HG03521 (cell line): ENCODE results near the gene POU2F1.

Experiments
- ATAC-seq: cut with Tn5 transposase; IDR thresholded peaks from one replicate; pipeline ENCODE4 v1.9.1; 2021; ENCODE audit warnings: mild to moderate bottlenecking, moderate library complexity; ENCODE audit not compliant: unreplicated experiment

POU2F1 gene

GRCh38 chr1:167220537-167221125, at the start of gene POU2F1:
TSS of gene POU2F1 (plus strand) at chr1:167220886. CDS start at chr1:167220898, 12 bp downstream.
- ATAC-seq, result peak; percentile 58

- no peak for ATAC-seq
Measured at GRCh38 chr1:167171286-167171929, 49.3 kb upstream of the POU2F1 start.

GRCh38 chr1:167173516-167174184, 47.0 kb upstream of the POU2F1 start:
- no peak for ATAC-seq

- no peak for ATAC-seq
Measured at GRCh38 chr1:167175901-167176300, 44.8 kb upstream of the POU2F1 start.

DNA sequence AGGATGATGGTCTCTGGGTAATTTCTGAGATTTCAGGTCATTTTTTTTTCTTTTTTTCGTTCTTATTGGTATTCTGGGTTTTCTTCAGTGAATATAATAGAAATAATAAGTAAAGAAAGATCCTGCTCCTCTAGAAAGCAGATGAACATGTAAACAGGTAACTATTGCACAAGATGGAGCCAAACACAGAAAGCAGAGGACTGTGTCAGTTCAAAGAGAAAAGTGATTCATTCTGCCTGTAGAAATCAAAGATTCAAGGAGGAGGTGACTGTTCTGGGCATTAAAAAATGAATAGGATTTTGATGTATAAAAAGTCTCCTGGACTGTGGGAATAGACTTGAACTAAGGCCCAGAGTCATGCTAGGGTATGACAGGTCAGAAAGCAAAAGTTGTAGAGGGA, 41.9 kb upstream of the POU2F1 start:
- ATAC-seq, result no peak

- ATAC-seq, result no peak
Measured at GRCh38 chr1:167182571-167183320, 37.9 kb upstream of the POU2F1 start.

DNA sequence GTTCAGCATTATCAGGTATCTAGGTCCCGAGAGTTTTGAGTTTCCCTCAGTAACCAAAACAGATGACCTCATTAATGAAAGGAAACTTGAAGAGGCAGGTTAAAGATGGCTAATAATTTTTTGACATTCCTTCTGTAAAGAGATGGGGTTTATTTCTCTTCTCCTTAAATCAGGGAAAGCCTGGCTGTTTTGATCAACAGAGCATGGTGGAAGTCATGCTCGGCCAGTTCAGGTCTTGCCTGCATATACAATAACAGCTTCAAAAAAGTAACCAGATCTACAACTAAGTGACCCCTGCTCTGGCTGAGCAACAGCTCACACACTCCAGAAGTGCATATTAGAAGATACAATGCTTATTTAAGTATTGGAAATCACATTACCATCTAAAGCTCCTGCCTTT, 36.6 kb upstream of the POU2F1 start:
- ATAC-seq, result no peak

- ATAC-seq, result no peak
Measured at GRCh38 chr1:167185062-167185461, 35.6 kb upstream of the POU2F1 start.

GRCh38 chr1:167185974-167186657, 34.6 kb upstream of the POU2F1 start:
- ATAC-seq, result no peak

DNA sequence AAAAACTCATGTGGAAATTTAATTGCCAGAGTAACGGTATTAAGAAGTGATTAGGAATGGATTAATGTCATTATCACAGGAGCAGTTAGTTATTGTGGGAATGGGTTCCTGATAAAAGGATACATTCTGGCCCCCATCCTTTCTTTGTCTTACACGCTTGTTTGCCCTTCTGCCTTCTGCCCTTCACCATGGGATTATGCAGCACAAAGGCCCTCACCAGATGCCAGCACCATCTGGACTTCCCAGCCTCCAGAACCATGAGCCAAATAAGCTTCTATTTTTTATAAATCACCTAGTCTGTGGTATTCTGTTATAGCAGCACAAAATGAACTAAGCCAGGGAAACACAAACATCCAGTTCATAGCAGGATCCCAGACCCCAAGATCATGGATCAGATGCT, 33.9 kb upstream of the POU2F1 start:
- ATAC-seq, result no peak

DNA sequence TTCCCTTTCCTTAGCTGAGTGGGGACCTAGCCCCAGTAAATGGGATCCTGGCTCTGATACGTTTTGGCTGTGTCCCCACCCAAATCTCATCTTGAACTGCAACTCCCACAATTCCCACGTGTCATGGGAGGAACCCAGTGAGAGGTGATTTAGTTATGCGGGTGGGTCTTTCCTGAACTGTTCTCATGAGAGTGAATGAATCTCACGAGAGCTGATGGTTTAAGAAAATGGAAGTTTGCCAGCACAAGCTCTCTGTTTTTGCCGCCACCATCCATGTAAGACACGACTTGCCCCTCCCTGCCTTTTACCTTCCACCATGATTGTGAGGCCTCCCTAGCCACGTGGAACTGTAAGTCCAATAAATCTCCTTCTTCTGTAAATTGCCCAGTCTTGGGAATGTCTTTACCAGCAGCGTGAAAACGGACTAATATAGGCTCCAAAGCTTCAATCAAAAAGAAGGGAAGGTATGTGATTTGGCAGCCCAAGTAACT, 29.9 kb upstream of the POU2F1 start:
- no peak for ATAC-seq

DNA sequence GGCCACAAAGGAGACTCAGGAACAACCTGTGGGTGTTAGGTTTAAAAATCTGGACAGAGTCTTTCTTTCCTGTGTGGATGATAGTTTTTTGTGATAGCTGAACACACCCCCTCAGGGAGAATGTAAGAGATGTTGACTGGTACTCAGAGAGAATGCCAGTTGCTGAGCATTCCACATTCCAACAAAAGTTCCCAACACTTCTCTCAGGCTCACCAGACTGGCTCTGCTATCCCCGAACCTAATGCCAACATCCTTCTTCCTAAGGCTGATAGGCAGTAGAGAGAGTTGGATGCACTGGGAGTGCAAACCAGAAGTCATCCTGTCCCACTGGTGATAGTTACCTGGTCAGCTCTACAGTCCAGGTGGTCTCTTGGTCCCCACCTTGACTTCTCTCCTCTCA, 28.7 kb upstream of the POU2F1 start:
- no peak for ATAC-seq

DNA sequence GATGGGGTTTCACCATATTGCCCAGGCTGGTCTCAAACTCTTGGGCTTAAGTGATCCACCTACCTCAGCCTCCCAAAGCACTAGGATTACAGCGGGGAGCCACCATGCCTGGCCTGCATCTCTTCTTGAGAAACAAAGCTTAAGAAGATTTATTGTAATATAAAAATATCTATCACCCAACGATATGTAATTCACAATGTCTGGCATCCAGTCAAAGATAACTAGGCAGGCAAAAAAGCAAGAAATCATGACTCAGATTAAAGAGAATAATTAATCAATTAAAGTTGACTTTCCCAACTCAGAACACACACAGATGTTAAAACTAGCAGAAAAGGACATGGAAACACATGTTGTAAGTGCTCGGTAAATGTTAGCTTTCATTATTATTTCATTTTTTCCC, 26.5 kb upstream of the POU2F1 start:
- no peak for ATAC-seq

DNA sequence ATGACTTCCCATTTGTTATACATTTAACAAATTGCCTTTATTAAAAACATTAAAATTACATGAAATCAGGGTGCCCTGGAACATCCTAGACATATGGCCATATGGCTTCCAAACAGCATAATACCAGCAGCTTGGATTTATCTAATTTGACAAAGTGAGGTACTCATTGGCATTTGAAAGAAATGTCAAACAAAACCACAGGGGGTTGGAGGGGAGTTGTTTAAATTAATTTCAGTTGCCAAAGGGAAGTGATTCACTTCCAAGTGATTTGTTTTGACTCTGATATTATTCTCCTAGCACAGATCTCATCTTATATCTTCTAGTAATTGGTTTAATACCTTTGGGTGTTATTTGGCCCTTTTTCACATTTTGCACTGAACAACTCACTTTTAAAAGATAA, 24.5 kb upstream of the POU2F1 start:
- no peak for ATAC-seq

DNA sequence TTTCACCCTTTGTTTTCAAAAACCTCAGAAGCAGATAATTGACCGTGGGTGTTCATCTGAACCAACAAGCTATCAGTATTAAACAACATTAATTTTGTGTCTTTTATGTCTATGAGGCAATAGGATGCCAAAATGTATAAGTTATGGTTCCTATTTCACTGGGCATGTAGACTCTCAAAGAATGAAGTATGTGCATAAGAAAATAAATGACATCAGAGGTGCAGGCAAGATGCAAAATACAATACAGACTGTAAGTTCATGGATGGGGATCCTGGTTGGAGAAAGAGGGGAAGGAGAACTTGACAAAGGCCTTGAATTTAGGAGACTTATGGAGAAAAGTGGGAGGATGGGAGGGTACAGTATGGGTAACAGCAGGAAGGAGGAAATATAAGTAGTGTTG, 23.4 kb upstream of the POU2F1 start:
- no peak for ATAC-seq

GRCh38 chr1:167197692-167198091, 23.0 kb upstream of the POU2F1 start:
- ATAC-seq, result no peak

DNA sequence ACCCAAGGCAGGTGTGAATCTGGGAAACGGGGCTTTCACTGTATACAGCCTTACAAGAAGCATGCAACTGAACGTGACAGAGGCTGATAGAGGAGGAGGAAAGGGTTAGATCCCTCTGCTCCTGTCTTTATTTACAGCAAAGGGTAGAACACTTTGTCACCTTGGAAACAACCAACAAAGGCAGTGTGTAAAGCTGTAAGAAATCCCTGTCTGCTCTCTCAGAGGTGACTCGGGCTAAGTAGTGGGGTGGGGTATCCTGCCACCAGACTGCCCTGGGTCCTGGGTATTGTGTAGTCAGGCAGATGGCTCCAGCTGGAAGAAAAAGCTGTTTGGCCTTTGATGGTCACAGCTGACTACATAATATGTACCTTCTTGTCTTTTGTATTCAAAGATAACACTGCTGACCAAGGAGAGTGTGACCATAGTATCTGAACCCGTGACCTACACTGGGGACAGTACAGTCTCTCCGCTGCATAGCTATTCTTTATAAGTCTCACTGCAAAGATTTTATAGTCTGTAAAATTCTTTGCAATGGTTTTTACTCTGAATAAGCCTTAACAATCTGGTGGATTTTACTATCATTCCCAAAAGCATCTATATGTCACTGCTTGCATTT, 22.1 kb upstream of the POU2F1 start:
- no peak for ATAC-seq

DNA sequence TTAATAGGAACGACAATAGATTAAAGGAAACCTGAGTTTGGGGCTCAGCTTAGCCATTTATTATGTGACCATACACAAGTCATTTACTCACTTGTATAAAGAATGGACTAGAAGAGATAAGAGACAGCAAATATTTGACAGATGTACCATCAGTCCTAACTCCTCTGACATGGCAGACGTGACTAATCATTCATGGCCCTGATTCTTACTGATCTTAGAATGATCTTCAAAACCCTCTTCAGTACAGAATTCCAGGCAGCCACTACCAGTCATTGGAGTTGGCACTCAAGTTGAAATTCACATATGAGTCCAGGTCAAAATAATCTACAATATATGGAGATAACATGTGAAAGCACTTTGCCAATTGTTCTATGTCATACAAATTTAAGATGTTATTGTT, 21.0 kb upstream of the POU2F1 start:
- ATAC-seq, result no peak

DNA sequence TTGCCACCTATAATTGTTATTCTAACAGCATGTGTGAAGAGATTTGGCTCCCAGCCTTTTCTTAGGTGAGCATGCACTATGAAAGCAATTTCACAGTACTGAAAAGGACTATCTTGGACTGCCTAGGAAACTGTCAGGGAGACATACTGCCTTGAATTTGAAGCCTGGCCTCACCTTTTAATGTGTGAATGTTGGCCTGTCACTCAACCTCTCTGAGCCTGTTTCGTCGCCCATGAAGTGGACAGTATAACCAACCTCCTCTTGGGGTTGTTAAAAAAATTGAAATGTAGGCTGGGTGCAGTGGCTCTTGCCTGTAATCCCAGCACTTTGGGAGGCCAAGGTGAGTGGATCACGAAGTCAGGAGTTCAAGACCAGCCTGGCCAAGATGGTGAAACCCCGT, 20.4 kb upstream of the POU2F1 start:
- ATAC-seq, result no peak

DNA sequence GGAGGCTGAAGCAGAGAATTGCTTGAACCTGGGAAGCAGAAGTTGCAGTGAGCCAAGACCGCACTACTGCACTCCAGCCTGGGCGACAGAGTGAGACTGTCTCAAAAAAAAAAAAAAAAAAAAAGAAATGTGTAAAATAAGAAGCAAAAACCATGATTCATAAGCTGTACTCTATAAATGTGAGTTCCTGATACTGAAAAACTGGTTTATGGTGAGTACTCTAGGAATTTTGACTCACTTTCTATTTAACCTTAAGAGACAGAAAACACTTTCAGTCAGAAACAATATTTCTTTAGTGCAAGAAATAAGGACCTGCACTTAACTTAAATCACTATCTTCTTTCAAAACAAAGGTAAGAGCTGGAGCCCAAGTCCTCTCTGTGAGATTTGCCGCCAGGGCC, 19.9 kb upstream of the POU2F1 start:
- ATAC-seq, result no peak

- ATAC-seq, result no peak
Measured at GRCh38 chr1:167202049-167202448, 18.6 kb upstream of the POU2F1 start.
